Inferior parietal cortex (tissue), 1 donor: ENCODE measurements around the gene MLLT1.
A peak's percentile ranks its signal among the peaks of the same experiment; 100 is the strongest.

Source experiments
- DNase-seq: peaks from one replicate; pipeline ENCODE4 v3.0.0-alpha.2; 2016; ENCODE audit errors: extremely low spot score

The MLLT1 gene

GRCh38 chr19:6210721-6211600 lies 68.8 kb downstream of the MLLT1 start:
- DNase-seq, result no peak

GRCh38 chr19:6210091-6210490 lies 69.7 kb downstream of the MLLT1 start:
- DNase-seq, result no peak

GRCh38 chr19:6209680-6210079 lies 70.1 kb downstream of the MLLT1 start:
- DNase-seq, result no peak

- no peak for DNase-seq
Observed at GRCh38 chr19:6209233-6209632, 70.5 kb downstream of the MLLT1 start.

GRCh38 chr19:6204866-6205723 lies 74.7 kb downstream of the MLLT1 start:
- no peak for DNase-seq

- no peak for DNase-seq
Observed at GRCh38 chr19:6204212-6204611, 75.6 kb downstream of the MLLT1 start.

GRCh38 chr19:6199240-6199994 lies 80.4 kb downstream of the MLLT1 start:
- peak; percentile 96 for DNase-seq

GRCh38 chr19:6198896-6199239 lies 80.9 kb downstream of the MLLT1 start:
- no peak for DNase-seq

GRCh38 chr19:6196361-6196760 lies 83.4 kb downstream of the MLLT1 start:
- DNase-seq, result no peak

- no peak for DNase-seq
Observed at GRCh38 chr19:6188811-6189210, 91.0 kb downstream of the MLLT1 start.

GRCh38 chr19:6187374-6187773 lies 92.4 kb downstream of the MLLT1 start:
- no peak for DNase-seq

- DNase-seq, result no peak
Observed at GRCh38 chr19:6185835-6186834, 93.6 kb downstream of the MLLT1 start.

- DNase-seq, result no peak
Observed at GRCh38 chr19:6185093-6185834, 94.5 kb downstream of the MLLT1 start.

GRCh38 chr19:6181119-6181518 lies 98.7 kb downstream of the MLLT1 start:
- no peak for DNase-seq

GRCh38 chr19:6173190-6173589 lies 106.6 kb downstream of the MLLT1 start:
- DNase-seq, result no peak

- DNase-seq, result no peak
Observed at GRCh38 chr19:6172074-6172863, 107.5 kb downstream of the MLLT1 start.

- no peak for DNase-seq
Observed at GRCh38 chr19:6167115-6167514, 112.7 kb downstream of the MLLT1 start.

- no peak for DNase-seq
Observed at GRCh38 chr19:6164906-6165531, 114.8 kb downstream of the MLLT1 start.
